Right lobe of liver (tissue), 6 donors: ENCODE measurements around the gene FSTL4. TPM values are rescaled to one million over a fixed set of nuclear protein-coding genes. Genes with fewer than 3 reads are reported as not detected.

Experiments
- ATAC-seq, 4 donors: fragments of 200-7000 bp; cut with Tn5 transposase; one replicate each; pipeline ENCODE4 v1.9.1; 2020; ENCODE audit warnings: mild to moderate bottlenecking in 4 of 4, moderate library complexity in 4 of 4
- DNase-seq, 3 donors: peaks; one replicate each; pipeline ENCODE4 v3.0.0-alpha.2; 2020
- H3K27ac ChIP-seq, 3 donors: fragments of 200-600 bp; one replicate each; pipeline ENCODE4 v1.8.0; 2022
- H3K27me3 ChIP-seq, 2 donors: fragments of 200-600 bp; one replicate each; pipeline ENCODE4 v1.8.0; 2022
- H3K36me3 ChIP-seq, 4 donors: fragments of 200-600 bp; sonication (generic) in 1 of 4; one replicate each; pipeline versions ENCODE4 v1.5.1 to v1.8.0; 2017 to 2022; ENCODE audit warnings: control low read depth in 1 of 4
- H3K4me1 ChIP-seq, 4 donors: fragments of 200-600 bp; sonication (generic) in 1 of 4; one replicate each; pipeline versions ENCODE4 v1.5.1 to v1.8.0; 2017 to 2022; ENCODE audit warnings: control low read depth in 1 of 4
- H3K4me3 ChIP-seq, 3 donors: fragments of 200-600 bp; one replicate each; pipeline ENCODE4 v1.8.0; 2022
- H3K9me3 ChIP-seq, 4 donors: fragments of 200-600 bp; sonication (generic) in 1 of 4; one replicate each; pipeline versions ENCODE4 v1.5.1 to v1.8.0; 2017 to 2022; ENCODE audit warnings: control low read depth in 1 of 4
- POLR2A ChIP-seq: fragments of 450-650 bp; IDR thresholded peaks from one replicate; pipeline ENCODE4 v1.6.1; 2017; ENCODE audit warnings: antibody characterized with exemption, mild to moderate bottlenecking
- WGBS: methylation state at CpG from one replicate; pipeline ENCODE4 v1.1.6; 2018; ENCODE audit warnings: low coverage, low lambda C conversion rate; ENCODE audit not compliant: insufficient coverage; ENCODE audit errors: missing lambda C conversion rate; 5-methylcytosine and 5-hydroxymethylcytosine counted together
- intact Hi-C, 2 donors: fragments of 100-400 bp; cut with DNase I; formaldehyde crosslinking; loops; one replicate each; pipeline versions ENCODE4 v1.11.2 to v1.14.1; 2022
- total RNA-seq, 6 experiments: library from RNA; depleted of rRNA in 2 of 6; stranded (reverse); fragments of >200 nt in 2 of 6; fragmentation: NEBNext Ultra II Directional in 3 of 6; extraction: Animal tissue kit (Norgen Biotek cat#: 25700) in 3 of 6; gene quantifications; one replicate each; pipeline versions ENCODE4 v1.1.0 to v1.2.4, GENCODE V29; 2016 to 2023
- TF ChIP-seq, protein P1 (sequence below), 4 donors: fragments of 200-600 bp in 3 of 4; fragments of 450-650 bp in 1 of 4; IDR thresholded peaks; one replicate each; pipeline versions ENCODE4 v1.5.1 to v1.8.0; 2016 to 2022; ENCODE audit warnings: antibody characterized with exemption in 4 of 4, mild to moderate bottlenecking in 2 of 4
- donor health status: DM: no; HTN: yes; CAD: no.
- donor health status: DM: no; HTN: no; CAD: no.
- donor health status: DM: no; HTN: no; CAD: no.
- donor health status: DM: no; HTN: yes; CAD: no.
- donor health status: DM: no; HTN: yes; CAD: no.

The FSTL4 gene
- total RNA-seq, 6 experiments from 2014 or later: 0.62 to 1.3 (median 0.80) TPM; not detected in 3

GRCh38 chr5:133534566-133534965 lies 77.8 kb downstream of the FSTL4 start:
- H3K4me1 ChIP-seq: no peaks in the 10 kb centered on the region
- TF ChIP-seq, protein P1, sequence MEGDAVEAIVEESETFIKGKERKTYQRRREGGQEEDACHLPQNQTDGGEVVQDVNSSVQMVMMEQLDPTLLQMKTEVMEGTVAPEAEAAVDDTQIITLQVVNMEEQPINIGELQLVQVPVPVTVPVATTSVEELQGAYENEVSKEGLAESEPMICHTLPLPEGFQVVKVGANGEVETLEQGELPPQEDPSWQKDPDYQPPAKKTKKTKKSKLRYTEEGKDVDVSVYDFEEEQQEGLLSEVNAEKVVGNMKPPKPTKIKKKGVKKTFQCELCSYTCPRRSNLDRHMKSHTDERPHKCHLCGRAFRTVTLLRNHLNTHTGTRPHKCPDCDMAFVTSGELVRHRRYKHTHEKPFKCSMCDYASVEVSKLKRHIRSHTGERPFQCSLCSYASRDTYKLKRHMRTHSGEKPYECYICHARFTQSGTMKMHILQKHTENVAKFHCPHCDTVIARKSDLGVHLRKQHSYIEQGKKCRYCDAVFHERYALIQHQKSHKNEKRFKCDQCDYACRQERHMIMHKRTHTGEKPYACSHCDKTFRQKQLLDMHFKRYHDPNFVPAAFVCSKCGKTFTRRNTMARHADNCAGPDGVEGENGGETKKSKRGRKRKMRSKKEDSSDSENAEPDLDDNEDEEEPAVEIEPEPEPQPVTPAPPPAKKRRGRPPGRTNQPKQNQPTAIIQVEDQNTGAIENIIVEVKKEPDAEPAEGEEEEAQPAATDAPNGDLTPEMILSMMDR (IDR thresholded peaks at IDR 0.05): no peak
- TF ChIP-seq POLR2A: no peak
- H3K36me3 ChIP-seq: no peaks in the 10 kb centered on the region
- DNase-seq (no peak), ATAC-seq (no peak)
- no peak overlapping the region for H3K4me3 ChIP-seq
- 77% methylated on average over 2 of the region's 2 CpGs for whole genome bisulfite sequencing
- H3K27me3 ChIP-seq: no peaks in the 10 kb centered on the region
- H3K9me3 ChIP-seq: no peaks in the 10 kb centered on the region
- no peak overlapping the region for H3K27ac ChIP-seq
- intact Hi-C loops: no loop called here

GRCh38 chr5:133533541-133533940 lies 78.8 kb downstream of the FSTL4 start:
- no peak overlapping the region for H3K4me3 ChIP-seq
- intact Hi-C loops: no loop called here
- H3K27me3 ChIP-seq: no peaks in the 10 kb centered on the region
- no peak overlapping the region for H3K27ac ChIP-seq
- H3K36me3 ChIP-seq: no peaks in the 10 kb centered on the region
- no peaks in the 10 kb centered on the region for H3K9me3 ChIP-seq
- DNase-seq (no peak), ATAC-seq (no peak)
- no CpG with 5 or more reads among the region's 4 CpGs for WGBS
- TF ChIP-seq, protein P1 (IDR thresholded peaks at IDR 0.05): no peak
- no peak for TF ChIP-seq POLR2A
- no peaks in the 10 kb centered on the region for H3K4me1 ChIP-seq

GRCh38 chr5:133531594-133531993 lies 80.7 kb downstream of the FSTL4 start:
- Histone ChIP-seq H3K4me3 (no peak overlapping the region), H3K27ac (no peak overlapping the region), H3K27me3 (no peaks in the 10 kb centered on the region), H3K36me3 (no peaks in the 10 kb centered on the region), H3K9me3 (no peaks in the 10 kb centered on the region), H3K4me1 (no peaks in the 10 kb centered on the region)
- WGBS: 33% methylated on average over 2 of the region's 4 CpGs
- intact Hi-C loops: no loop called here
- ATAC-seq (no peak), DNase-seq (no peak)
- TF ChIP-seq POLR2A: no peak
- TF ChIP-seq, protein P1 (IDR thresholded peaks at IDR 0.05): no peak

GRCh38 chr5:133531178-133531577 lies 81.2 kb downstream of the FSTL4 start:
- H3K27me3 ChIP-seq: no peaks in the 10 kb centered on the region
- 73% methylated on average over 3 of the region's 4 CpGs for WGBS
- intact Hi-C loops: no loop called here
- DNase-seq: no peak
- H3K4me3 ChIP-seq: no peak overlapping the region
- H3K27ac ChIP-seq: no peak overlapping the region
- no peak for ATAC-seq
- TF ChIP-seq POLR2A: no peak
- TF ChIP-seq, protein P1 (IDR thresholded peaks at IDR 0.05): no peak
- no peaks in the 10 kb centered on the region for H3K9me3 ChIP-seq
- H3K36me3 ChIP-seq: no peaks in the 10 kb centered on the region
- H3K4me1 ChIP-seq: no peaks in the 10 kb centered on the region

DNA sequence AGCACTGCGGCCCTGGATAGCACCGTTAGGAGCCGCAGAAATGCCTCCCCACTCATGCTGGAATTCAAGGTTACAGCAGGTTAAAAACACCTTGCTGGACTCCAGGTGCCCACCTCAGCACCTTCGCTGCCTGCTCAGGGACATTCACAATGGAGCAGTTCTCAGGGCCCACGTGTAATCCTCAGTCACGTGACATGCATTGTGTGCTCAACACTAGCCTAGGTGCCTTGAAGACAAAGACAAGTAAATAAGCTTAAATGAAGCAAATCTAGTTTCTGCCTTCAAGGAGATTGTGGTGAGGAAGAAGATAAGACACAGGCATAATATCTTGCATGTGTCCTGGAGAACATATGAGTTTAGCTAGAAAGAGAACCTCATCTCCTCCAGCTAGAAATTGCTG lies 82.1 kb downstream of the FSTL4 start:
- WGBS: 62% methylated on average over 3 of the region's 6 CpGs
- intact Hi-C loops: no loop called here
- TF ChIP-seq, protein P1 (IDR thresholded peaks at IDR 0.05): no peak
- TF ChIP-seq POLR2A: no peak

More for the DNA sequence above, 82.1 kb downstream of the FSTL4 start:
- DNase-seq (no peak), ATAC-seq (no peak)
- no peaks in the 10 kb centered on the region for H3K4me1 ChIP-seq
- no peak overlapping the region for H3K27ac ChIP-seq
- H3K27me3 ChIP-seq: no peaks in the 10 kb centered on the region
- no peaks in the 10 kb centered on the region for H3K36me3 ChIP-seq
- H3K9me3 ChIP-seq: no peaks in the 10 kb centered on the region
- H3K4me3 ChIP-seq: no peak overlapping the region
